Activated naive CD8-positive, alpha-beta T cell treated with anti-CD3 and anti-CD28 coated beads, Interleukin-2, amount 10 ng/mL, durations not matched to agents 7 days and 5 days (primary cell): ENCODE data around the gene GLRX3. TPM values are rescaled to one million over a fixed set of nuclear protein-coding genes. Genes with fewer than 3 reads are reported as not detected.
A peak's percentile ranks its signal among the peaks of the same experiment; 100 is the strongest.

ENCODE experiments used
- ATAC-seq: fragments of 150-1000 bp; cut with Tn5 transposase; one replicate; pipeline ENCODE4 v1.10.0; 2021; ENCODE audit warnings: low read depth, moderate library complexity
- POLR2A ChIA-PET: fragments of 350-600 bp; sonication (Branson Sonifier 250); formaldehyde crosslinking; loops from one replicate; lab custom pipeline; 2021; ENCODE audit warnings: antibody characterized with exemption; lab: Charles Lee
- DNase-seq: peaks from one replicate; pipeline ENCODE4 v3.0.0; 2021
- H3K27ac Mint-ChIP-seq: one replicate; pipeline ENCODE4 v1.8.0; 2022; ENCODE audit warnings: mild to moderate bottlenecking, mixed read lengths
- H3K27me3 Mint-ChIP-seq: one replicate; pipeline ENCODE4 v1.8.0; 2022; ENCODE audit warnings: mild to moderate bottlenecking, moderate library complexity, mixed read lengths
- H3K36me3 Mint-ChIP-seq: one replicate; pipeline ENCODE4 v1.8.0; 2021; ENCODE audit warnings: mild to moderate bottlenecking, mixed read lengths
- H3K4me1 Mint-ChIP-seq: one replicate; pipeline ENCODE4 v1.8.0; 2021; ENCODE audit warnings: mixed read lengths
- H3K4me3 Mint-ChIP-seq: one replicate; pipeline ENCODE4 v1.8.0; 2022; ENCODE audit warnings: mild to moderate bottlenecking, moderate library complexity, mixed read lengths
- H3K9me3 Mint-ChIP-seq: one replicate; pipeline ENCODE4 v1.8.0; 2021; ENCODE audit warnings: mixed read lengths
- total RNA-seq, 2 experiments: library from RNA; stranded (reverse); gene quantifications; one replicate each; pipeline ENCODE4 v1.2.3, GENCODE V29; 2021

Gene GLRX3
- total RNA-seq, 2 experiments from 2014 or later = 55.5 to 60.2 TPM

GRCh38 chr10:130181858-130182257, 45.7 kb downstream of the GLRX3 start:
- peaks cover 6% of the 10 kb centered on the region for H3K4me1 Mint-ChIP-seq
- POLR2A ChIA-PET = no interaction called here
- ATAC-seq = no peak
- H3K27ac Mint-ChIP-seq = no peak overlapping the region
- no peaks in the 10 kb centered on the region for H3K9me3 Mint-ChIP-seq
- peaks cover 22% of the 10 kb centered on the region for H3K36me3 Mint-ChIP-seq
- no peak for DNase-seq
- no peaks in the 10 kb centered on the region for H3K27me3 Mint-ChIP-seq
- no peak overlapping the region for H3K4me3 Mint-ChIP-seq

- no peaks in the 10 kb centered on the region for H3K27me3 Mint-ChIP-seq
- no peak for ATAC-seq
- H3K9me3 Mint-ChIP-seq = no peaks in the 10 kb centered on the region
- no peak for DNase-seq
- no peak overlapping the region for H3K27ac Mint-ChIP-seq
- no peak overlapping the region for H3K4me3 Mint-ChIP-seq
- POLR2A ChIA-PET = interaction anchor here (0.7 kb wide), 1 partner anchor 1946 kb away, joined by 3 read pairs; no protein-coding TSS in a partner anchor
- H3K4me1 Mint-ChIP-seq = peaks cover 2% of the 10 kb centered on the region
- peaks cover 12% of the 10 kb centered on the region for H3K36me3 Mint-ChIP-seq
These were observed 49.4 kb downstream of the GLRX3 start for GRCh38 chr10:130185591-130185990.

GRCh38 chr10:130188195-130189175, 52.3 kb downstream of the GLRX3 start:
- Mint-ChIP-seq H3K27ac (no peak overlapping the region), H3K36me3 (peaks cover 3% of the 10 kb centered on the region)

GRCh38 chr10:130189608-130190054, 53.4 kb downstream of the GLRX3 start:
- Mint-ChIP-seq H3K9me3 (no peaks in the 10 kb centered on the region), H3K4me3 (no peak overlapping the region), H3K4me1 (no peaks in the 10 kb centered on the region), H3K27me3 (peaks cover 9% of the 10 kb centered on the region), H3K36me3 (peaks cover 2% of the 10 kb centered on the region), H3K27ac (no peak overlapping the region)
- no peak for DNase-seq
- ATAC-seq = no peak
- POLR2A ChIA-PET = no interaction called here

More at GRCh38 chr10:130188195-130189175, 52.3 kb downstream of the GLRX3 start:
- H3K9me3 Mint-ChIP-seq = no peaks in the 10 kb centered on the region
- no peak overlapping the region for H3K4me3 Mint-ChIP-seq
- peaks cover 9% of the 10 kb centered on the region for H3K27me3 Mint-ChIP-seq
- no peaks in the 10 kb centered on the region for H3K4me1 Mint-ChIP-seq
- no peak for ATAC-seq
- POLR2A ChIA-PET = no interaction called here
- no peak for DNase-seq

- Mint-ChIP-seq H3K27ac (no peak overlapping the region), H3K27me3 (peaks cover 9% of the 10 kb centered on the region), H3K36me3 (no peaks in the 10 kb centered on the region), H3K4me3 (no peak overlapping the region), H3K4me1 (no peaks in the 10 kb centered on the region), H3K9me3 (no peaks in the 10 kb centered on the region)
- peak; percentile 96 for DNase-seq
- POLR2A ChIA-PET = no interaction called here
- ATAC-seq = peak; percentile 88
These were observed 54.0 kb downstream of the GLRX3 start for GRCh38 chr10:130190055-130190736.

- no peak for DNase-seq
- H3K4me3 Mint-ChIP-seq = no peak overlapping the region
- no peak overlapping the region for H3K27ac Mint-ChIP-seq
- no peaks in the 10 kb centered on the region for H3K4me1 Mint-ChIP-seq
- H3K27me3 Mint-ChIP-seq = peaks cover 9% of the 10 kb centered on the region
- POLR2A ChIA-PET = no interaction called here
- no peak for ATAC-seq
- no peaks in the 10 kb centered on the region for H3K36me3 Mint-ChIP-seq
- no peaks in the 10 kb centered on the region for H3K9me3 Mint-ChIP-seq
These were observed 54.5 kb downstream of the GLRX3 start for GRCh38 chr10:130190737-130191115.

- ATAC-seq = no peak
- DNase-seq = no peak
- Mint-ChIP-seq H3K36me3 (no peaks in the 10 kb centered on the region), H3K27me3 (peaks cover 9% of the 10 kb centered on the region), H3K27ac (no peak overlapping the region), H3K9me3 (no peaks in the 10 kb centered on the region), H3K4me1 (no peaks in the 10 kb centered on the region), H3K4me3 (no peak overlapping the region)
- POLR2A ChIA-PET = no interaction called here
These were observed 55.2 kb downstream of the GLRX3 start for GRCh38 chr10:130191380-130191779.

GRCh38 chr10:130192276-130192848, 56.2 kb downstream of the GLRX3 start:
- POLR2A ChIA-PET = no interaction called here
- H3K36me3 Mint-ChIP-seq = no peaks in the 10 kb centered on the region
- H3K27me3 Mint-ChIP-seq = peaks cover 9% of the 10 kb centered on the region
- no peak overlapping the region for H3K27ac Mint-ChIP-seq
- DNase-seq = no peak
- no peaks in the 10 kb centered on the region for H3K4me1 Mint-ChIP-seq
- no peaks in the 10 kb centered on the region for H3K9me3 Mint-ChIP-seq
- H3K4me3 Mint-ChIP-seq = no peak overlapping the region
- ATAC-seq = no peak

GRCh38 chr10:130193033-130193432, 56.8 kb downstream of the GLRX3 start:
- H3K36me3 Mint-ChIP-seq = no peaks in the 10 kb centered on the region
- no peak overlapping the region for H3K27ac Mint-ChIP-seq
- H3K27me3 Mint-ChIP-seq = peaks cover 9% of the 10 kb centered on the region
- H3K4me3 Mint-ChIP-seq = no peak overlapping the region
- DNase-seq (no peak), ATAC-seq (no peak)
- POLR2A ChIA-PET = no interaction called here
- no peaks in the 10 kb centered on the region for H3K9me3 Mint-ChIP-seq
- no peaks in the 10 kb centered on the region for H3K4me1 Mint-ChIP-seq

- H3K4me1 Mint-ChIP-seq = no peaks in the 10 kb centered on the region
- H3K9me3 Mint-ChIP-seq = no peaks in the 10 kb centered on the region
- no peak overlapping the region for H3K4me3 Mint-ChIP-seq
- no peak for ATAC-seq
- H3K27me3 Mint-ChIP-seq = peaks cover 9% of the 10 kb centered on the region
- no peaks in the 10 kb centered on the region for H3K36me3 Mint-ChIP-seq
- POLR2A ChIA-PET = no interaction called here
- DNase-seq = no peak
- H3K27ac Mint-ChIP-seq = no peak overlapping the region
These were observed 57.5 kb downstream of the GLRX3 start for GRCh38 chr10:130193493-130194193.

- Mint-ChIP-seq H3K4me1 (no peaks in the 10 kb centered on the region), H3K9me3 (no peaks in the 10 kb centered on the region), H3K36me3 (no peaks in the 10 kb centered on the region), H3K27me3 (peaks cover 9% of the 10 kb centered on the region), H3K4me3 (no peak overlapping the region), H3K27ac (no peak overlapping the region)
- POLR2A ChIA-PET = no interaction called here
- ATAC-seq (no peak), DNase-seq (no peak)
These were observed 58.2 kb downstream of the GLRX3 start for GRCh38 chr10:130194194-130194990.

- DNase-seq = no peak
- Mint-ChIP-seq H3K4me1 (no peaks in the 10 kb centered on the region), H3K27me3 (peaks cover 9% of the 10 kb centered on the region), H3K9me3 (no peaks in the 10 kb centered on the region), H3K4me3 (no peak overlapping the region), H3K36me3 (no peaks in the 10 kb centered on the region), H3K27ac (no peak overlapping the region)
- POLR2A ChIA-PET = no interaction called here
- ATAC-seq = no peak
These were observed 58.9 kb downstream of the GLRX3 start for GRCh38 chr10:130194991-130195645.
